Hepatocyte (in vitro differentiated cells): ENCODE data around the gene LPCAT3. TPM values are rescaled to one million over a fixed set of nuclear protein-coding genes. Genes with fewer than 3 reads are reported as not detected.

ENCODE experiments used
- DNase-seq: peaks from one replicate; pipeline ENCODE4 v3.0.0-alpha.2; 2016; ENCODE audit warnings: low spot score
- H2AFZ ChIP-seq: fragments of 200-600 bp; sonication (generic); 2 replicates; pipeline ENCODE4 v1.6.0; 2016; ENCODE audit warnings: antibody characterized with exemption, mild to moderate bottlenecking
- H3K27ac ChIP-seq: fragments of 200-600 bp; sonication (generic); 2 replicates; pipeline ENCODE4 v1.5.1; 2016; ENCODE audit warnings: mild to moderate bottlenecking
- H3K27me3 ChIP-seq: fragments of 200-600 bp; sonication (generic); 2 replicates; pipeline ENCODE4 v1.6.1; 2016
- H3K36me3 ChIP-seq: fragments of 200-600 bp; sonication (generic); replicated peaks from 2 replicates; pipeline ENCODE4 v1.5.1; 2016; ENCODE audit warnings: low read depth; ENCODE audit not compliant: insufficient read depth
- H3K4me1 ChIP-seq: fragments of 200-600 bp; sonication (generic); 2 replicates; pipeline ENCODE4 v1.5.1; 2016; ENCODE audit warnings: mild to moderate bottlenecking, moderate library complexity; ENCODE audit not compliant: insufficient read depth
- H3K4me2 ChIP-seq: fragments of 200-600 bp; sonication (generic); 2 replicates; pipeline ENCODE4 v1.6.0; 2016
- H3K4me3 ChIP-seq: fragments of 200-600 bp; sonication (generic); 2 replicates; pipeline ENCODE4 v1.5.1; 2016; ENCODE audit warnings: mild to moderate bottlenecking
- H3K79me2 ChIP-seq: fragments of 200-600 bp; sonication (generic); 2 replicates; pipeline ENCODE4 v1.6.0; 2017; ENCODE audit warnings: mild to moderate bottlenecking
- H3K9me2 ChIP-seq: fragments of 200-600 bp; sonication (generic); replicated peaks from 2 replicates; pipeline ENCODE4 v1.6.0; 2017; ENCODE audit warnings: mild to moderate bottlenecking; ENCODE audit not compliant: insufficient read depth
- H3K9me3 ChIP-seq: fragments of 200-600 bp; sonication (generic); 2 replicates; pipeline ENCODE4 v1.5.1; 2016; ENCODE audit warnings: low read depth, mild to moderate bottlenecking
- H4K20me1 ChIP-seq: fragments of 200-600 bp; sonication (generic); 2 replicates; pipeline ENCODE4 v1.6.0; 2016; ENCODE audit warnings: mild to moderate bottlenecking; ENCODE audit not compliant: insufficient read depth, poor library complexity, severe bottlenecking
- EZH2 ChIP-seq: fragments of 200-600 bp; sonication (generic); IDR thresholded peaks from 2 replicates; pipeline ENCODE4 v1.6.1; 2016; ENCODE audit warnings: antibody characterized with exemption, mild to moderate bottlenecking, borderline replicate concordance
- EZH2phosphoT487 ChIP-seq: fragments of 200-600 bp; sonication (generic); IDR thresholded peaks from one replicate; pipeline ENCODE4 v1.6.1; 2018; ENCODE audit warnings: antibody characterized with exemption, mild to moderate bottlenecking, low read depth, moderate library complexity; ENCODE audit not compliant: unreplicated experiment, severe bottlenecking
- WGBS: methylation state at CpG from one replicate; pipeline ENCODE4 v1.1.6; 2016; ENCODE audit warnings: low lambda C conversion rate; ENCODE audit errors: missing lambda C conversion rate; 5-methylcytosine and 5-hydroxymethylcytosine counted together
- polyA plus RNA-seq: library from polyadenylated mRNA; unstranded; fragments of >200 nt; fragmentation: Nextera tagmentation; extraction: Ambion mirVana; gene quantifications from 2 replicates; pipeline ENCODE4 v1.2.1, GENCODE V29; 2016
- total RNA-seq: library from RNA; depleted of rRNA; stranded (reverse); fragments of >200 nt; gene quantifications from 2 replicates; pipeline ENCODE4 v1.2.3, GENCODE V29; 2014
- TF ChIP-seq, protein P1 (sequence below): fragments of 200-600 bp; sonication (generic); IDR thresholded peaks from 2 replicates; pipeline ENCODE4 v1.5.1; 2016; ENCODE audit warnings: antibody characterized with exemption, mild to moderate bottlenecking; ENCODE audit not compliant: poor library complexity

The LPCAT3 gene
- total and polyA plus RNA-seq, 2 experiments from 2014 or later: 78.6 to 119 TPM

DNA sequence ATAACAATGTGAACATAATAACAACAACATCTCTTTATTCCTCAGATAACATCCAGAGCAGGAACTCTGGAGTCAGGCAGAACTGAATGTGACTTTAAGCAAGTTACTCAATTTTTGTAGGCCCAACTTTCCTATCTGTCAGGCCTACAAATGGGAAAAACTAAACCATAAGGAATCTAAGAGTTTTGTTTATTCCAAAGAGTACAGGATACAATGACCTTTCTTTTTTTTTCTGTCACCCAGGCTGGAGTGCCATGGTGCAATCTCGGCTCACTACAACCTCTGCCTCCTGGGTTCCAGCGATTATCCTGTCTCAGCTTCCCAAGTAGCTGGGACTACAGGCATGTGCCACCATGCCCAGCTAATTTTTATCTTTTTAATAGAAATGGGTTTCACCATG lies 9.4 kb downstream of the LPCAT3 start:
- 95% methylated on average over 2 of the region's 2 CpGs for WGBS
- Histone ChIP-seq H3K79me2 (peaks cover 76% of the 10 kb centered on the region), H3K9me3 (no peaks in the 10 kb centered on the region), H3K4me3 (no peak overlapping the region), H2AFZ (no peak overlapping the region), H3K27me3 (no peaks in the 10 kb centered on the region), H3K36me3 (no peaks in the 10 kb centered on the region), H3K27ac (no peak overlapping the region), H4K20me1 (peaks cover 5% of the 10 kb centered on the region), H3K4me2 (no peak overlapping the region), H3K4me1 (peaks cover 3% of the 10 kb centered on the region), H3K9me2 (no peaks in the 10 kb centered on the region)
- no peak for DNase-seq
- TF ChIP-seq EZH2phosphoT487: no peak
- TF ChIP-seq EZH2: no peak
- TF ChIP-seq, protein P1, sequence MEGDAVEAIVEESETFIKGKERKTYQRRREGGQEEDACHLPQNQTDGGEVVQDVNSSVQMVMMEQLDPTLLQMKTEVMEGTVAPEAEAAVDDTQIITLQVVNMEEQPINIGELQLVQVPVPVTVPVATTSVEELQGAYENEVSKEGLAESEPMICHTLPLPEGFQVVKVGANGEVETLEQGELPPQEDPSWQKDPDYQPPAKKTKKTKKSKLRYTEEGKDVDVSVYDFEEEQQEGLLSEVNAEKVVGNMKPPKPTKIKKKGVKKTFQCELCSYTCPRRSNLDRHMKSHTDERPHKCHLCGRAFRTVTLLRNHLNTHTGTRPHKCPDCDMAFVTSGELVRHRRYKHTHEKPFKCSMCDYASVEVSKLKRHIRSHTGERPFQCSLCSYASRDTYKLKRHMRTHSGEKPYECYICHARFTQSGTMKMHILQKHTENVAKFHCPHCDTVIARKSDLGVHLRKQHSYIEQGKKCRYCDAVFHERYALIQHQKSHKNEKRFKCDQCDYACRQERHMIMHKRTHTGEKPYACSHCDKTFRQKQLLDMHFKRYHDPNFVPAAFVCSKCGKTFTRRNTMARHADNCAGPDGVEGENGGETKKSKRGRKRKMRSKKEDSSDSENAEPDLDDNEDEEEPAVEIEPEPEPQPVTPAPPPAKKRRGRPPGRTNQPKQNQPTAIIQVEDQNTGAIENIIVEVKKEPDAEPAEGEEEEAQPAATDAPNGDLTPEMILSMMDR: no peak

DNA sequence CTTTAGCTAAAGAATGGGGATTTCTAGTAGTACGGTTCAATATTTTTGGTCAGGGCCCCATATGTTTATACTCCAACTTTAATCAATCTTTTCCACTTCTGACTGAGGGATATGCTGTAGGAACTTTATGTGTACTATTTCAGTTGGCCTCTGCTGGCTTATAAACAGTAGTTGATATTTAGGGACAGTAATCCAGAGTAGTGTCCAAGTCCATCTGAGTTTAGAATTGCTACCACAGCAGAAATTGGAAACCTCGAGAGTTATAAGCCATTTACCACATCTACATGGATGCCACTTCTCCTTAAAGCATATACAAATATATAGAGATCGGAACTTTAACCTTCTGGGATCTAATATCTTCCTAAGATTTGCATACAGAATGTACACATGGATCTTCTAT lies 11.6 kb downstream of the LPCAT3 start:
- H3K27ac ChIP-seq: no peak overlapping the region
- TF ChIP-seq EZH2 (no peak), EZH2phosphoT487 (no peak)
- TF ChIP-seq, protein P1: no peak
- H3K4me1 ChIP-seq: no peaks in the 10 kb centered on the region
- H3K36me3 ChIP-seq: no peaks in the 10 kb centered on the region
- H3K9me2 ChIP-seq: no peaks in the 10 kb centered on the region
- WGBS: 95% methylated on average over 3 of the region's 3 CpGs
- no peaks in the 10 kb centered on the region for H3K27me3 ChIP-seq
- H3K9me3 ChIP-seq: no peaks in the 10 kb centered on the region
- H2AFZ ChIP-seq: no peak overlapping the region
- H4K20me1 ChIP-seq: peaks cover 5% of the 10 kb centered on the region
- H3K4me3 ChIP-seq: no peak overlapping the region
- H3K79me2 ChIP-seq: peaks cover 73% of the 10 kb centered on the region
- no peak for DNase-seq
- H3K4me2 ChIP-seq: no peak overlapping the region

DNA sequence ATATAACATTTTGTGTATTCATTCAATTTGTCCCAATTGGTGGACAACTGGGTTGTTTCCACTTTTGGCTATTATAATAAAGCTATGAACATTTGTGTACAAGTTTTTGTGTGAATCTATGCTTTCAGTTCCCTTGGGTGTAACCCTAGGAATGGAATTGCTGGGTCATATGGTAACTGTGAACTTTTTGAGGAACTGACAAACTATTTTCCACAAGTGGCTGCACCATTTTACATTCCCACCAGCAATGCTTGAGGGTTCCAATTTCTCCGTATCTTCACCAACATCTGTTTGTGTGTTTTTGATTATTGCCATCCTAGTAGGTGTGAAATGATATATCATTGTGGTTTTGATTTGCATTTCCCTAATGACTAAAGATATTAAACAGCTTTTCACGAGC lies 13.0 kb downstream of the LPCAT3 start:
- H3K27ac ChIP-seq: no peak overlapping the region
- H3K4me2 ChIP-seq: no peak overlapping the region
- H3K4me3 ChIP-seq: no peak overlapping the region

More for the DNA sequence above, 13.0 kb downstream of the LPCAT3 start:
- no peaks in the 10 kb centered on the region for H3K27me3 ChIP-seq
- no peak for DNase-seq
- whole genome bisulfite sequencing: 82% methylated on average over 2 of the region's 2 CpGs
- no peaks in the 10 kb centered on the region for H3K4me1 ChIP-seq
- H3K9me3 ChIP-seq: no peaks in the 10 kb centered on the region
- H3K36me3 ChIP-seq: no peaks in the 10 kb centered on the region
- TF ChIP-seq EZH2phosphoT487: no peak
- TF ChIP-seq, protein P1: no peak
- TF ChIP-seq EZH2: no peak
- no peak overlapping the region for H2AFZ ChIP-seq
- H3K79me2 ChIP-seq: peaks cover 64% of the 10 kb centered on the region
- H3K9me2 ChIP-seq: no peaks in the 10 kb centered on the region
- H4K20me1 ChIP-seq: peaks cover 4% of the 10 kb centered on the region
